ENCODE measurements around the gene GRIA3.

- TF ChIP-seq CTCF (IDR thresholded peaks at IDR 0.05), result no peak
- TF ChIP-seq POLR2A (IDR thresholded peaks at IDR 0.05), result no peak
Observed at GRCh38 chrX:123361371-123361770, 177.3 kb downstream of the GRIA3 start.
